Neural progenitor cell (in vitro differentiated cells): ENCODE data around the gene CCNK.

Experiments
- CTCF ChIP-seq: fragments of 200-600 bp; sonication (generic); IDR thresholded peaks from 2 replicates; pipeline ENCODE4 v1.5.1; 2017; ENCODE audit warnings: antibody characterized with exemption, mild to moderate bottlenecking
- EZH2 ChIP-seq: fragments of 200-600 bp; sonication (generic); IDR thresholded peaks from 2 replicates; pipeline ENCODE4 v1.6.1; 2017; ENCODE audit warnings: antibody characterized with exemption, mild to moderate bottlenecking, moderate library complexity

GRCh38 chr14:99478128-99478527, 3.1 kb upstream of the CCNK start:
- TF ChIP-seq CTCF = no peak
- TF ChIP-seq EZH2 = no peak
